C4-2B (cell line): Measurements from ENCODE around the gene TREX2.

ENCODE experiments used
- CTCF ChIP-seq: fragments of 450-650 bp; conservative IDR thresholded peaks from 2 replicates; pipeline ENCODE4 v1.5.1; 2017; ENCODE audit warnings: mild to moderate bottlenecking
- ZFX ChIP-seq: fragments of 450-650 bp; IDR thresholded peaks from 2 replicates; pipeline ENCODE4 v1.6.1; 2017

- TF ChIP-seq CTCF (no peak), ZFX (no peak)
Observed at GRCh38 chrX:153474718-153475117, 28.9 kb upstream of the TREX2 start.
